Raji (cell line): ENCODE data around the gene RHPN2.

ENCODE experiments used
- POLR2A ChIP-seq: IDR thresholded peaks from 2 replicates; pipeline ENCODE4 v1.6.1; 2011; ENCODE audit warnings: low read depth, low read length, control low read depth; ENCODE audit not compliant: insufficient read depth

Gene RHPN2

DNA sequence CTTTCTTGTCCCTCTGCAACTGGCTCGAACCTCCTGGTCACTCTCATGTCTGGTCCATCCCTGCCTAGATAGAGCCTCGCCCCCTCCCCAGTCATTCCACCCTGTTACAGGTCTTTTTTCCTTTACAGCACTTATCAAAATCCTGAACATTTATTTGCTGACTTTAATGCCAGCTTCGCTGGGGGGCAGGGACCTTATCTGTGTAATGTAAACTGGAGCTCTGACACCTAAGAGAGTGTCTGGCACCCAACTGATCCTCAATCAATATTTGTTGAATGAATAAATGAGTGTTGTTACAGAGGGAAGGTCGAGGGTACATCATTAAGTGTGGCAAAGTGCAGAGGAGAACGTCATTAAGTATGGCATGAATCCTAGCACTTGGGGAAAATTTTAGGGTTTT, 76.0 kb downstream of the RHPN2 start:
- TF ChIP-seq POLR2A = no peak

DNA sequence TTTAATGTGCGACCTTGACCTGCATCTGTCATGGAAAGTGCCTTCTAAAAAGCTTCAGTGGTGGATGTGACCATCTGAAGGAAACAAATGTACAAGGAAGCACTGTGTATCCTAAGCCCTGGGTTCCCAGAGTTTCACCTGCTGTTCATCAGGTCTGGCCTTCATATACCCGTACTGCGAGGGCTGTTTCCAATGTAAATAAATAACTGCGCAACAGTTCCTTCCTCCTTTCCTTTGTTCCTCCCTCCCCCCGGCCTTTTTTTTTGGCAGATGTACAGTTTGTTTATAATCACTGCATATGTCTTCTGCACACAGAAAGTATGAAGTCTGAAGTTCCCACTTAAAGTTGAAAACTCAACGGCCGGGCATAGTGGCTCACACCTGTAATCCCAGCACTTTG, 87.4 kb downstream of the RHPN2 start:
- TF ChIP-seq POLR2A = no peak

DNA sequence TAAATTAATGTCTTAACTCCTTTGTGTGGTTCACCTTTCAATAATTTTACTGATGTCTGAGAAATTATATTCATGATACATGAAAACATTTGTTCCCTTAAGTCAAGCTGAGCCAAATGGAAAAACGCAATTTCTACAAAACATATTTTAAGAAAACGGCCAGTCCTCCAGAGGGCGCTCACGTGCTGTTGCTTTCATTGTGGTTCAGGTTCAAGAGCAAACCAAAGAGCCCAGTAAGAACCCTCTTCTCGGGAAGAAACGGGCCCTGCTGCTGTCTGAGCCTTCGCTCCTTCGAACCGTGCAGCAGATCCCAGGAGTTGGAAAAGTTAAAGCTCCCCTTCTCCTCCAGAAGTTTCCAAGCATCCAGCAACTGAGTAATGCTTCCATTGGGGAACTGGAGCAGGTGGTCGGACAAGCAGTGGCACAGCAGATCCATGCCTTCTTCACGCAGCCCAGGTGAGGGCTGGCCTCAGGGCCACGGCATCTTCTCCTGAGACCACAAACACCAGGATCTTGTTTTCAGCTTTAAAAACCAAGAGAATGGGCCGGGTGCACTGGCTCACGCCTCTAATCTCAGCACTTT, 88.4 kb downstream of the RHPN2 start:
- TF ChIP-seq POLR2A = no peak

DNA sequence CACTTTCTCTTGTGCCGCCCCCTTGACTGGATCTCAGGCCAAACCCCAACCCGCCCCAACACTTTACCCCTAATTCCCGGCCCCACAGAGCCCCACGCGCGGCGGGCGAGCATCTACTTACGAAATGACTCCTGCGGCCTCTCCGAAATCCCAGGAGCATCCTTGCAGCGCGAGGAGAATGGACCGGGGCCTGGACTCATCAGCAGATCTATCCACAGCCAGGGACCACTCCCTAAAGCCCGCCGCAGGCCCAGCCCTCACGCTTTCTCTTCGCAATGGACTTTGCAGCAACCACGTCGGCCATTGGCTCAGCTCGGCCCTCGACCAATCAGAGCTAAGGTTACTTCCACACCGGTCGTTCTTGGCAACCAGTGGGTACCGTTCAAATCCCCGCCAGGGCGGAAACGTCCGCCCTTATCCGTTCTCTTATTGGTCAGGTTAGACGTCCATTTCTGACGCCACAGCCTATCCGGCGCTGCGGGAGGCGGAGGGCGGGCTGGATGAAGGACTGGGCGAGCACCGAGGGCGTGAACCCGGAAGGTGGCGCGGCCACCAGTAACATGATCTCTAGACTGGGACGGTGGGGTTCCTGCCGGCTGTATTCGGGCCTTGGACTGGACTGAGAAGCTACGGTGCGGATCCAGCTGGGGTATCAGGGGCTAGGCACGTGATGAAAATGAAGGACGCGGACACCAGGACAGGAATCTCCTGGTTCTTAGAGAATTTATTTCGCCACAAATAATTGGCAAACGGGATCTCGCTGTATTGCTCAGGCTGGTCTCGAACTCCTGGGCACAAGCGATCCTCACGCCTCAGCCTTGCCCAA, 92.8 kb downstream of the RHPN2 start, which contains the start of the genes CEP89 and FAAP24:
Gene CEP89, minus strand, starts transcription at position 244 of the 826 bp plus-strand sequence. Its CDS starts 84 bp downstream, at position 160.
Gene FAAP24, plus strand, starts transcription at position 528 of the 826 bp plus-strand sequence. CDS start 955 bp downstream, outside the sequence.
- peak; percentile 89 for TF ChIP-seq POLR2A

DNA sequence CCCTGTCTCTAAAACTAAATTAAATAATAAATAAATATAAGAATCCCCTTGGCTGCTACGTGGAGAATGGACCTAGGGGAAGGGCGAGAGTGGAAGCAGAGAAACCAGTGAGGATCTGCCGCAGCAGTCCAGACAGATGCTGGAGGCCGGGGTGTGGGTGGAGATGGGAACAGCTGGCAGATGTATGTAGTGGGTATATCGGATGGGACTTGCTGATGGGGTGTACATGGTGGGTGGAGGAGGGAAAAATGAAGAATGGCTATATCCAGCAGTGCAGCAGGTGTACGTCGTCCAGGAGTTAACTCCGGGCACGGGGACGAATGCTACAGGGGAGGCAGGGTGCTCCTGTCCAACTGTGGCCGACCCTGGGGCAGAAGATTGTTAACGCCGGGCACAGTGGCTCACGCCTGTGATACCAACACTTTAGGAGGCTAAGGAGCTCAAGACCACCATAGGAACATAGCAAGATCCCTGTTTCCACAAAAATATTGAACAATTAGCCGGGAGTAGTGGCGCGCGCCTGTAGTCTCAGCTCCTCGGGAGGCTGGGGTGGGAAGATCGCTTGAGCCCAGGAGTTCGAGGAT, 93.6 kb downstream of the RHPN2 start:
- no peak for TF ChIP-seq POLR2A

DNA sequence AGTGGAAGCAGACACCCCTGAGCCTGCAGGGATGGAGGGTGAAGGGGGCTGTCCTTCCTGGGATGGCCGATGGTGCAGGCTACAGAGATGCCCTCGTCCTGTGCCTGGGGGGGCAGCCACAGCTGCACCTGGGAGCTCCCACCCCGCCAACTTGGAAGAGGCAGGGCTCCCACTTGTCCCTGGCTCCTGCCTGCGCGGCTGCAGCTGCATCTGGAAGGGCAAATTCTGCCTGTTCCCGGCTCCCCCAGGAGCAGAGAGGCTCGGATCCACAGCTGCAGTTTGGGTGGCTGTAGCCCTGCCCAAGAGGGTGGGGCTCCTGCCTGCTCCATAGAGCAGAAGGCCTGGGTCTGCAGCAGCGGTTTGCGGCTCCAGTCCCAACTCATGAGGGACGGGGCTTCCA, 95.1 kb downstream of the RHPN2 start:
- no peak for TF ChIP-seq POLR2A

DNA sequence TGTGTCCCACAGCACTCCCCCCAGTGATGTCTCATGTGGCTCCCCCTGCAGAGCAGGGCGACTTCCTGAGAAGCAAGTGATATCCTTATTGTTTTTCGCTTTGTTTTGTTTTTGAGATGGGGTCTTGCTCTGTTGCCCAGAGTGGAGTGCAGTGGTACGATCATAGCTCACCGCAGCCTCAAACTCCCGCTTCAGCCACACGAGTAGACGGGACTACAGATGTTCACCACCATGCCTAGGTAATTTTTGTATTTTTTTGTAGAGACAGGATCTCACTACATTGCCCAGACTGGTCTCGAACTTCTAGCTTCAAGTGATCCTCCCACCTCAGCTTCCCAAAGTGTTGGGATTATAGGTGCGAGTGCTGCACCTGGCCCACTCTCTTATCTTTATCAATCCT, 97.9 kb downstream of the RHPN2 start:
- TF ChIP-seq POLR2A = no peak

DNA sequence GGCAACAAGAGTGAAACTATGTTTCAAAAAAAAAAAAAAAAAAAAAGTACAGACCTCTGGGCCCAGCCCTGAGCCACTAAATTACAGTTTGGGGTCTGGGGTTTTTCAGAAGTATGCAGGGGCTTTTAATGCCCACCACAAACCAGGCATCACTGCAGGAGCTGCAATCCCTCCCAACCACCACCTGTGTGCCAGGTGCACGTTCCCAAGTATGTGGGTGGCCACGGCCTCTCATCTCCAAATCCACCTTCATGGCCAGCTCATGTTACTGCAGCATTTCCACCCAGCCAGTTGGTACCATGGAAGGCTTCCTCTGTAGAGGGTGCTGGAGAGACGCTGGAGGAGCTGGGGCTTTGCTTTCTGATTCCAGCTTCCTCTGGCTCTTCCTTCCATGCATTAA, 119.4 kb downstream of the RHPN2 start:
- no peak for TF ChIP-seq POLR2A

DNA sequence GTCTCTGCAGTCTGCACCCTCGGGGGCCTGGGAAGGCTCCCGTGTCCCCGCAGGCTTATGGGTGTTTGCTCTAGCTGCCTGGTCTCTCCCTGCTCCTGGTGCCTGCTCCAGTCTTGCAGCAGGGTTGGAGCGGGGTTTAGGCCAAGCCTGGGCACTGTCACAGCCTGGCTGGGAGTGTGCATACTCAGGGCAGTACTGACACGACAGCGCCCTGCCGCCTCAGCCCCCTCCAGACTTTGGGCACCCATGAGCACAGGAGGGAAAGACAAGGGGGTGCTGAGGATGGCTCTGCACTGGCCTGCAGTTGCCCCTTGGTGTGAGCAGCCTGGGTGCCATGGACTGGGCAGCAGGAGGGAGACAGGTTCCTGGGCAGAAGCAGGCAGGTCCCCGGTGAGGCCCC, 128.6 kb downstream of the RHPN2 start:
- no peak for TF ChIP-seq POLR2A

DNA sequence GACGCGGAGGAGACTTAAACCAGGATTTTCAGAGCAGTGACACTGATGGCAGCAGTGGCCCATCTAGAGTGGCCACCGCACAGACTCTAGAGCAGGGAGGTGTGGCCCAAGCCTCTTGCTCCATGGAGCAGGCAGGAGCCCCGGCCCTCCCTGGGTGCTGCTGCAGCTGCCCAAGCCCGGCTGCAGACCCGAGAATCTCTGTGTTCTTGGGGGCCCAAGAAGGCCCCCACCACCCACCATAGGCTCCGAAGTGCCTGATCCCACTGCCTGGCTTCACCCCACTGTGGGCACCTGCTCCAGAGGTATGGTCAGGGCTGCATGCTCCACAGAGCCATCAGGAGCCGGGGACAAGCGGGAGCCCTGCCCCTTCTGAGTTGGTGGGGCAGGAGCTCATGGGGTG, 129.1 kb downstream of the RHPN2 start:
- TF ChIP-seq POLR2A = no peak

DNA sequence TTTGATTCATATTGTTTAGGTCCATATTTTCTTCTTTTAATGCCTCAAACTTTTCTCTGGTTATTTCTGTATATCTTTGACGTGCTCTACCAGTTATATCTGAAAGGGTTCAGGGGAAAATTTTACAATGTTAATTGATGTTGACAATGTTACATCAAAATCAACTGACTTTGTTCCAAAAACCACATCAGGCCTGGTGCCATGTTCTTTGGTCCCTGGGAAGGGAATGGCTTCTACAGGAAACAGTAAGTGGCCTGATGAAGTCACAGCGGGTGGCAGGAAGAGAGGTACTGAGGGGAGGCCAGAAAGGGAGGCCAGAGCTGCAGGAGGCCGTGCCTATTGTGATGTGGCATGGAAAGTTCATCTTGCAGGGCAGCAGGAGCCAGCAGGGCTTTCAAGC, 131.1 kb downstream of the RHPN2 start:
- no peak for TF ChIP-seq POLR2A

DNA sequence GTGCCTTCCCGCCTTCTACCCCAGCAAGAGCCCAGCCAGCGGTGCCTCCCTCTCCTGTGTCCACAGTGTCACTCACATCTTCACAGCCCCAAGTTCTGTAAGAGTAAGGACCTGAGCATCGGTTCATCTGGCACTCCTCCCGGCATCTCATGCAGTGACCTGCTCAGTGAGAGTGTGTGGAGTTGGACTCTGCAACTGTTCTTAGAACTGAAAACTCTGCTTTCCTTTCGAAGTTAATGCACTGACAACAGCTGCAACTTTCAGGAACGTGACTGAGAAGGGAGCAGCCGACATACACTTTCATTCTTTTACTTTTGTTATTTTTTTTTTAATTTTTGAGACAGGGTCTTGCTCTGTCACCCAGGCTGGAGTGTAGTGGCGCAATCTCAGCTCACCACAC, 134.1 kb downstream of the RHPN2 start:
- TF ChIP-seq POLR2A = no peak

DNA sequence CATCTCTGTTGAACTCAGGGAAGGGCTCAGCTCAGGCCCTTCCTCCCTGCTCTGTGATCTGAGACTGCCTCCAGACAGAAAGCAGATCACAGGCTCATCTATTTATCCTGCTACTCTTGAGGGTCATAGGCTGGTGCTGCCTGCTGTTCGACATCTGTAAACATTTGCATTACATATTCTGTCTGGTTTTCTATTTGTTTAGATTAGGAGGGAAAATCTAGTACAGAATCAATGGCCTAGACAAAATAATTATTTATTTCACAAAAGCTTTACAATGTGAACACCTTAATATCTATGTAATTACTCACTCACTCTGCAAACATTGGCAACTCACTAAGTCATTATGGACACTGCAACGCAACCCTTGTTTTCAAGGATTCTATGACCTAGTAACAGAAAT, 135.9 kb downstream of the RHPN2 start:
- no peak for TF ChIP-seq POLR2A
